WERI-Rb-1 (cell line): ENCODE data around the gene ZNF853.

Experiments
- DNase-seq: peaks from one replicate; pipeline ENCODE4 v3.0.0-alpha.2; 2020
- H3K27ac ChIP-seq: fragments of 250-450 bp; sonication (Bioruptor Pico); 2 replicates; pipeline ENCODE4 v1.5.1; 2020; ENCODE audit warnings: mild to moderate bottlenecking, moderate library complexity
- H3K27me3 ChIP-seq: fragments of 250-450 bp; sonication (Bioruptor Pico); 2 replicates; pipeline ENCODE4 v1.5.1; 2021; ENCODE audit warnings: mild to moderate bottlenecking, low read depth, moderate library complexity; ENCODE audit not compliant: insufficient read depth, severe bottlenecking
- H3K36me3 ChIP-seq: fragments of 250-450 bp; sonication (Bioruptor Pico); 2 replicates; pipeline ENCODE4 v1.5.1; 2020; ENCODE audit warnings: mild to moderate bottlenecking, moderate library complexity
- H3K4me3 ChIP-seq: 2 replicates; pipeline ENCODE4 v1.5.1; 2011; ENCODE audit warnings: low read depth, mild to moderate bottlenecking, control low read depth, low read length
- H3K9me3 ChIP-seq: fragments of 250-450 bp; sonication (Bioruptor Pico); 2 replicates; pipeline ENCODE4 v1.5.1; 2021; ENCODE audit warnings: mild to moderate bottlenecking, moderate library complexity; ENCODE audit not compliant: severe bottlenecking
- CTCF ChIP-seq: IDR thresholded peaks from 2 replicates; pipeline ENCODE4 v1.5.1; 2011; ENCODE audit warnings: low read depth, mild to moderate bottlenecking, control low read depth, inconsistent platforms, low read length

Gene ZNF853

GRCh38 chr7:6650521-6651011 is 35.2 kb downstream of the ZNF853 start:
- no peak overlapping the region for H3K27ac ChIP-seq
- DNase-seq, result peak; percentile 2
- peaks cover 10% of the 10 kb centered on the region for H3K9me3 ChIP-seq
- H3K36me3 ChIP-seq, result peaks cover 82% of the 10 kb centered on the region
- TF ChIP-seq CTCF, result no peak
- no peak overlapping the region for H3K4me3 ChIP-seq
- no peaks in the 10 kb centered on the region for H3K27me3 ChIP-seq

- H3K36me3 ChIP-seq, result peaks cover 72% of the 10 kb centered on the region
- DNase-seq, result peak; percentile 4
- peaks cover 10% of the 10 kb centered on the region for H3K9me3 ChIP-seq
- no peak overlapping the region for H3K27ac ChIP-seq
- no peaks in the 10 kb centered on the region for H3K27me3 ChIP-seq
- no peak overlapping the region for H3K4me3 ChIP-seq
- no peak for TF ChIP-seq CTCF
Observed at GRCh38 chr7:6651851-6652445, 36.5 kb downstream of the ZNF853 start.

- no peak overlapping the region for H3K27ac ChIP-seq
- H3K27me3 ChIP-seq, result no peaks in the 10 kb centered on the region
- H3K9me3 ChIP-seq, result peaks cover 10% of the 10 kb centered on the region
- TF ChIP-seq CTCF, result no peak
- H3K4me3 ChIP-seq, result no peak overlapping the region
- H3K36me3 ChIP-seq, result peaks cover 66% of the 10 kb centered on the region
- DNase-seq, result peak; percentile 4
Observed at GRCh38 chr7:6652446-6653011, 37.1 kb downstream of the ZNF853 start.

- no peak for TF ChIP-seq CTCF
- Histone ChIP-seq H3K9me3 (peaks cover 10% of the 10 kb centered on the region), H3K4me3 (no peak overlapping the region), H3K36me3 (peaks cover 58% of the 10 kb centered on the region), H3K27ac (no peak overlapping the region), H3K27me3 (no peaks in the 10 kb centered on the region)
- no peak for DNase-seq
Observed at GRCh38 chr7:6653071-6654003, 37.9 kb downstream of the ZNF853 start.

GRCh38 chr7:6654113-6654841 is 38.9 kb downstream of the ZNF853 start:
- Histone ChIP-seq H3K4me3 (no peak overlapping the region), H3K36me3 (peaks cover 51% of the 10 kb centered on the region), H3K9me3 (peaks cover 10% of the 10 kb centered on the region), H3K27me3 (no peaks in the 10 kb centered on the region), H3K27ac (no peak overlapping the region)
- DNase-seq, result no peak
- TF ChIP-seq CTCF, result no peak
